ENCODE data around the gene RDM1.
"Not testable (repeated sequence)": the region's sequence is repeated elsewhere in the genome, so short reads cannot be mapped to it uniquely, and the experiment has no call there.

The RDM1 gene

DNA sequence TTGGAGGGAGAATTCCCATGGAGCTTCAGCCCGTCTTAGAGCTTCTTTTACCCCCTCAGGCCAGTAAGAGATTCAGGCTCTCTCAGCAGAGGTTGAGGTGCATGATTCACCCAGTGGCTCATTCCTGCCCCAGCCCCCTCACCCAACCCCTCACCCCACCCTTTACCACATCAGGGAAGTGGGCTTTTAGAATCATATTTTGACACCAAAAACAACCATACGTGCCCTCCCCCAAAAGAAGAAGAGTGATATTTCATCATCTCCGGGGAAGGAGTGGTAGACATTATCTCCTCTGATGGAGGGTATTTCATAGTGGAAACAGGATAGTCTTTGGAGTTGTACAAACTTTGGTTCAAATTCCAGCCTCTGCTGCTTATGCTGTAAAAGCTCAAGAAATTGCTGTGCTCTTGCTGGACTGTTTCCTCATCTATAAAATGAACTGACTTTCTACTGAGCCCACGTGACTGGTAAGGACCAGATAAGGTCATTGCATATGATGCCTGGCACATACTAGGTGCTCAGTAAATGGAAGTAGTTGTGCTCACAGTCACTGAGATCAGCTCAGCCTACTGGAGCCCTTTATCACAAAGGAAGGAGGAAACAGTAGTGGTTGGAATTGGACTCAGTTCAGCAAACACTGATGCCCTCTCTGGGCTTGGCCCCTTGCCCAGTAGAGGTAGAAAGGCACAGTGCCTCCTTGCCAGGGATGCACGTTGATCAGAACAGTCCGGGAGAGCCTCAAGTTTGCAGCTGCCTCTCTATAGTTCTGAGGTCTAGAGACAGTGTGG, 32.1 kb downstream of the RDM1 start:
- DNase-seq = no peak

GRCh38 chr17:35897772-35898171, 32.8 kb downstream of the RDM1 start:
- DNase-seq = not testable (repeated sequence)

DNA sequence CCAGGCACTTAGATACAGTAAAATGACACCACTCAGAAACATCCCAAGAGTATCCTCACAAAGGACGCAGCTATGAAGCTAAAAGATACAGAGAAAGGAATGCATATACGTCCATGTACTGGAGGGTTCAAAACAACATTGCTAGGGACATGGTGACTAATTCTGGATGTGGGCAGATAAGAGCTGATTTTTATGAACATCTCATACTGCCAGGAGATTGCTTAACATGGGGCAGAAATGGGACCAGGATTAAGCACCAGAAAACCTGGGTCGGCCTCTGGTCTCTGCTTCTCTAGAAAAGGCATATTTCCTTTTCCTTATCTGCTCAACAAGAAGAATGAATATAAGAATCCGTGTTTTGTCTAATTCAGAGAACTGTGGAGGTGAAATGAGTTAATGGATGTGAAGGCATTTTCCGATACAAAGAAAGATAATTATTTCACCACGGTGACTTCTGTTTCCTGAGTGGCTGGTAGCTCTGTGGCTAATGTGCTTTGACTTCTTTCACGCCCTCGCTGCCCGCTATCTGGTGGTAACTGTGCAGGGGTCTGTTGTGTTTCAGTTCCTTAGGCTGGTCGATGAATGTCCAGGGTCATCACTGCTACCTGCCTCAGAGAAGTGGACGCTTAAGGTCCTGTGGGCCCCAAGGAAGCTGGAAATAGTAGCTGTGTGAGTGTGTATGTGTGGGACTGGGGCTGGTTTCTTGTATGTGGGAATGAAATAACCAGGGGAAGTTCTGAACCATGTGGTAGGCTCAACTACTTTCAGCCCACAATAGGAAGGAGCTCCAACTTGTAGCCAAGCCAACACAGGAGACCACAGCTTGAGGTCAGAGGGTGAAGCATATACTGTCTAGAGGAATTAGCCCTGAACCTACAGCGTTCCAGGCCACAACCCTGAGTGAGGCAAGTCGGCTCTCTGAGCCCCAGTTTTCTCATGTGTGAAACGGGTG, 34.7 kb downstream of the RDM1 start:
- DNase-seq = no peak

GRCh38 chr17:35894206-35894605, 36.4 kb downstream of the RDM1 start:
- DNase-seq = no peak

GRCh38 chr17:35893751-35894150, 36.8 kb downstream of the RDM1 start:
- DNase-seq = no peak

GRCh38 chr17:35892091-35893035, 38.2 kb downstream of the RDM1 start:
- DNase-seq = no peak

DNA sequence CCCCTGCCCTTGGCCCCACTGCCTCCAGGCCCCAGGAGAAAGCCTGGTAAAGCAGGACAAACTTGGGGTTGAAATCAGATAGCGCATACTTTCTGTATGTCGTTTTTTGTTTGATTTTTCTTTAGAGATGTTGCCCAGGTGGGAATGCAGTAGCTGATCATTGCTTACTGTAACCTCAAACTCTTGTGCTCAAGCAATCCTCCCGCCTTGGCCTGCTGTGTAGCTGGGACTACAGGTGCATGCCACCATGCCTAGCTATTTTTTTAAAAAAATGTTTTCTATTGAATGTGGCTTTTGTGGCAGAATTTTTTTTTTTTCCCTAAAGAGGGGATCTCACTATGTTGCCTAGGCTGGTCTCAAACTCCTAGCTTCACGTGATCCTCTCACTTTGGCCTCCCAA, 39.3 kb downstream of the RDM1 start:
- no peak for DNase-seq

DNA sequence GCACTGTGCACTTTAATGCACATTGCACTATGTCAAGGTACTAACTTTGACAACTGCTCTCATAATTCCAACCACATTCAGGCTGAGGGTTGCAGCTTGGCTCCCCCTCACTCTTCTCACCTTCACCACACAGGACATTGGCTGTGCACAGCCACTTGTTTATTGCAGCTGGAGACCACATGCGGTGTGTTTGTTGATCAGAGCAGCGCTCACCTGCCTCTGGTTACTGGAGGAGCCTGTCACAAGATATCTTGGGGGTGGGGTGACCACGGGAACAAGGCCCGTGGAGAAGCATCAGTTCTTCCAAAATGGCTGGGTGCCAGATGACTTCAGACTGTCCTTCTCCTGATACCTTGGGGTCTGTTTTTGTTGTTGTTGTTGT, 39.8 kb downstream of the RDM1 start:
- DNase-seq = peak; percentile 64

GRCh38 chr17:35889818-35890773, 40.5 kb downstream of the RDM1 start:
- no peak for DNase-seq

- no peak for DNase-seq
These were observed 41.3 kb downstream of the RDM1 start for GRCh38 chr17:35889241-35889640.

GRCh38 chr17:35879773-35880654, 50.6 kb downstream of the RDM1 start, which contains the start of gene CCL5:
TSS of gene CCL5 (minus strand) at chr17:35880360.
- DNase-seq = no peak

DNA sequence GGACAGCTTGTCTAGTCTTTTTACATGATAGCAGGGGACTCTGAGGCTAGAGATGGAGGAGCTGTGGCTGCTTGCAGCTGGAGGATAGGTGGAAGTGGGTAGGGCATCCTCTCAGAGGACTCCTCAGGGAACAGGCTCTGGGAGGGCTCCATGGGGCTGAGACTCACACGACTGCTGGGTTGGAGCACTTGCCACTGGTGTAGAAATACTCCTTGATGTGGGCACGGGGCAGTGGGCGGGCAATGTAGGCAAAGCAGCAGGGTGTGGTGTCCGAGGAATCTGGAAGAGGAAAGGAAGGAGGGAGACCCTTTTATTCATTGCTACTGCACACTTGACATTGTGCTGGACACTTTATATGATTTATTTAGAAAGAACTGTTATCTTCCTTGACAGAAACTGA, 52.2 kb downstream of the RDM1 start:
- no peak for DNase-seq

GRCh38 chr17:35877345-35878029, 53.1 kb downstream of the RDM1 start:
- DNase-seq = no peak

- no peak for DNase-seq
These were observed 54.0 kb downstream of the RDM1 start for GRCh38 chr17:35876534-35876933.

GRCh38 chr17:35875800-35876139, 54.8 kb downstream of the RDM1 start:
- DNase-seq = no peak

GRCh38 chr17:35875072-35875799, 55.3 kb downstream of the RDM1 start:
- no peak for DNase-seq

- DNase-seq = no peak
These were observed 58.2 kb downstream of the RDM1 start for GRCh38 chr17:35872196-35872980.

Measured in central memory CD4-positive, alpha-beta T cell (primary cell).